GM12878 (cell line): ENCODE measurements around the gene SPTY2D1. TPM values are rescaled to one million over a fixed set of nuclear protein-coding genes. Genes with fewer than 3 reads are reported as not detected.

Source experiments
- ATAC-seq: fragments of 200-7000 bp; cut with Tn5 transposase; 3 replicates; pipeline ENCODE4 v1.9.1; 2020; ENCODE audit warnings: mild to moderate bottlenecking, moderate library complexity
- BruUV-seq: library from RNA; stranded (reverse); fragments of 400-500 nt; replicated peaks from 2 replicates; lab custom pipeline; 2021; lab: Mats Ljungman, UMichigan
- CTCF ChIA-PET: fragments of 300-600 bp; sonication (Branson Sonifier 250); formaldehyde crosslinking; extraction: SDS; loops from one replicate; lab custom pipeline; 2021; ENCODE audit warnings: inconsistent platforms; lab: Yijun Ruan, JAX
- POLR2A ChIA-PET: fragments of 350-600 bp; formaldehyde crosslinking; extraction: SDS; loops from one replicate; lab custom pipeline; 2021; ENCODE audit warnings: inconsistent platforms; lab: Charles Lee
- RAD21 ChIA-PET: fragments of 300-600 bp; sonication (Branson Sonifier 250); formaldehyde crosslinking; loops from one replicate; lab custom pipeline; 2023; ENCODE audit warnings: antibody characterized with exemption; ENCODE audit not compliant: unreplicated experiment; lab: Charles Lee
- SMC1A ChIA-PET: fragments of 300-600 bp; sonication (Branson Sonifier 250); formaldehyde crosslinking; loops from one replicate; lab custom pipeline; 2023; ENCODE audit not compliant: unreplicated experiment, uncharacterized antibody; lab: Charles Lee
- DNase-seq: peaks from one replicate; pipeline ENCODE4 v3.0.0-alpha.2; 2011; ENCODE audit warnings: low read depth, low spot score
- FAIRE-seq: peaks from 3 replicates; lab custom pipeline; 2011; peaks lifted over from hg19 to GRCh38; lab: Jason Lieb, UNC
- H2AFZ ChIP-seq: 2 replicates; pipeline ENCODE4 v1.6.0; 2011; ENCODE audit warnings: low read depth, low read length, control low read depth; ENCODE audit not compliant: control insufficient read depth
- H3K27ac ChIP-seq: 2 replicates; pipeline ENCODE4 v1.5.1; 2011; ENCODE audit warnings: control low read depth; ENCODE audit not compliant: control insufficient read depth, insufficient read depth
- H3K27me3 ChIP-seq, 2 experiments: replicated peaks in 1 of 2; 2 replicates each; pipeline versions ENCODE4 v1.6.0 to v1.6.1; 2011; ENCODE audit warnings: low read length in 1 of 2; ENCODE audit not compliant: control insufficient read depth in 2 of 2, insufficient read depth in 2 of 2
- H3K36me3 ChIP-seq, 2 experiments: 2 replicates each; pipeline ENCODE4 v1.5.1; 2011; ENCODE audit warnings: low read length in 1 of 2; ENCODE audit not compliant: control insufficient read depth in 2 of 2, insufficient read depth in 2 of 2
- H3K4me1 ChIP-seq: 2 replicates; pipeline ENCODE4 v1.6.1; 2011; ENCODE audit warnings: mild to moderate bottlenecking, low read length, moderate library complexity, mixed read lengths; ENCODE audit not compliant: control insufficient read depth, insufficient read depth
- H3K4me2 ChIP-seq: 2 replicates; pipeline ENCODE4 v1.6.0; 2011; ENCODE audit warnings: control low read depth; ENCODE audit not compliant: control insufficient read depth, insufficient read depth
- H3K4me3 ChIP-seq: fragments of 200-600 bp; sonication (generic); 2 replicates; pipeline ENCODE4 v1.5.1; 2016
- H3K79me2 ChIP-seq: 2 replicates; pipeline ENCODE4 v1.6.0; 2011; ENCODE audit warnings: low read length; ENCODE audit not compliant: control insufficient read depth, insufficient read depth
- H3K9ac ChIP-seq: 2 replicates; pipeline ENCODE4 v1.8.0; 2011; ENCODE audit warnings: low read length, control low read depth, mixed read lengths; ENCODE audit not compliant: control insufficient read depth, insufficient read depth
- H3K9me3 ChIP-seq: replicated peaks from 3 replicates; pipeline ENCODE4 v1.5.1; 2011; ENCODE audit warnings: mild to moderate bottlenecking, low read length; ENCODE audit not compliant: control insufficient read depth, insufficient read depth
- H4K20me1 ChIP-seq: 2 replicates; pipeline ENCODE4 v1.6.0; 2011; ENCODE audit not compliant: control insufficient read depth, insufficient read depth
- LARP7 ChIP-seq: fragments of 450-650 bp; IDR thresholded peaks from 2 replicates; pipeline ENCODE4 v1.6.1; 2017; ENCODE audit warnings: mild to moderate bottlenecking
- NFYA ChIP-seq: IDR thresholded peaks from 2 replicates; pipeline ENCODE4 v1.6.1; 2011; ENCODE audit warnings: low read depth, mild to moderate bottlenecking, low read length, improper control_type of control experiment, borderline replicate concordance
- PAX8 ChIP-seq: fragments of 450-650 bp; IDR thresholded peaks from 2 replicates; pipeline ENCODE4 v1.6.1; 2017; ENCODE audit warnings: mild to moderate bottlenecking, moderate library complexity
- POLR2A ChIP-seq: IDR thresholded peaks from 2 replicates; pipeline ENCODE4 v1.6.1; 2011; ENCODE audit warnings: low read depth, mild to moderate bottlenecking, low read length
- REST ChIP-seq: IDR thresholded peaks from 2 replicates; pipeline ENCODE4 v1.6.1; 2012; ENCODE audit warnings: mild to moderate bottlenecking, low read depth, low read length
- WGBS: methylation state at CpG from one replicate; pipeline ENCODE4 v1.1.6; 2016; ENCODE audit warnings: low lambda C conversion rate; ENCODE audit not compliant: insufficient replicate concordance, insufficient coverage; ENCODE audit errors: missing lambda C conversion rate; 5-methylcytosine and 5-hydroxymethylcytosine counted together
- in situ Hi-C: fragments of 300-500 bp; cut with MboI; formaldehyde crosslinking; loops from 9 replicates; pipeline ENCODE4 v1.14.3; 2018; ENCODE audit warnings: mixed read lengths
- intact Hi-C: fragments of 100-400 bp; cut with micrococcal nuclease; formaldehyde crosslinking; loops from one replicate; pipeline ENCODE4 v1.14.2; 2022; ENCODE audit not compliant: unreplicated experiment
- polyA plus RNA-seq, 11 experiments: library from polyadenylated mRNA; depleted of rRNA in 4 of 11; unstranded in 6 of 11; stranded (reverse) in 5 of 11; fragments of >200 nt; fragmentation: Nextera tagmentation in 4 of 11; fragmentation: Illumina TruSeq in 1 of 11; extraction: Ambion mirVana in 4 of 11; extraction: Trizol in 1 of 11; gene quantifications; 1 replicate in 1 of 11; 2 replicates in 10 of 11; pipeline versions ENCODE4 v1.2.1 to v1.2.3, GENCODE V29; 2011 to 2016; ENCODE audit warnings: inconsistent platforms in 2 of 11, missing spikeins in 2 of 11, low read depth in 1 of 11
- total RNA-seq, 4 experiments: library from RNA; depleted of rRNA in 3 of 4; stranded (reverse); fragments of >200 nt in 3 of 4; fragmentation: Illumina TruSeq in 1 of 4; extraction: Trizol in 1 of 4; gene quantifications; 2 replicates each; pipeline versions ENCODE4 v1.2.1 to v1.2.3, GENCODE V29; 2013 to 2021
- TF ChIP-seq, protein P1 (sequence below): fragments of 450-650 bp; IDR thresholded peaks from 2 replicates; pipeline ENCODE4 v1.6.1; 2016; ENCODE audit warnings: mild to moderate bottlenecking
- TF ChIP-seq, protein P2 (sequence below): fragments of 450-650 bp; formaldehyde crosslinking; IDR thresholded peaks from 2 replicates; pipeline ENCODE4 v1.5.0; 2022; ENCODE audit warnings: mild to moderate bottlenecking, missing genetic modification characterization

SPTY2D1 gene
- total and polyA plus RNA-seq, 10 of the 15 experiments (the other 5 are each of a cell fraction or from before 2014, with no cell fraction given) = 4.6 to 31.1 (median 15.5) TPM

DNA sequence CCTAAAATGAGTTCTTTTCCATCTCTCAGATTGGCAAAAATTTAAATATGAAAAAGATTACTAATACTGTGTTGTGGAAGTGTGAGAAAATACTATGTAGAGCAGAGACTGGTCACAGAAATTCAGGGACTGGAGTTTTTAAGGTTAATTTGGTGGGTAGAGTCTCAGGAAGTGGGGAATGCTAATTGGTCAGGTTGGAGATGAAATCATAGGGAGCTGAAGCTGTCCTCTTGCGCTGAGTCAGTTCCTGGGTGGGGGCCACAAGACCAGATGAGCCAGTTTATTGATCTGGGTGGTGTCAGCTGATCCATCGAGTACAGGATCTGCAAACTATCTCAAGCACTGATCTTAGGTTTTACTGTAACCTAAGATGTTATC is 35.1 kb upstream of the SPTY2D1 start:
- Histone ChIP-seq H3K27me3 (no peaks in the 10 kb centered on the region; a peak in 1 of 4 replicates), H3K9ac (no peak overlapping the region), H3K4me3 (no peak overlapping the region), H3K9me3 (no peaks in the 10 kb centered on the region), H3K4me1 (no peaks in the 10 kb centered on the region), H3K36me3 (no peaks in the 10 kb centered on the region), H3K27ac (no peak overlapping the region), H4K20me1 (no peaks in the 10 kb centered on the region), H3K79me2 (no peaks in the 10 kb centered on the region), H3K4me2 (no peak overlapping the region), H2AFZ (no peak overlapping the region)
- no peak for ATAC-seq
- ChIA-PET RAD21 (no interaction called here), POLR2A (no interaction called here), SMC1A (no interaction called here), CTCF (interaction anchor here (1.1 kb wide), 1 partner anchor 53 kb away, joined by 3 read pairs; no protein-coding TSS in a partner anchor)
- no peak for FAIRE-seq
- in situ Hi-C loops = no loop called here
- BruUV-seq = no TSS peak
- intact Hi-C loops = no loop called here
- 3% methylated on average over 2 of the region's 2 CpGs for WGBS
- no peak for TF ChIP-seq POLR2A
- TF ChIP-seq, protein P1, sequence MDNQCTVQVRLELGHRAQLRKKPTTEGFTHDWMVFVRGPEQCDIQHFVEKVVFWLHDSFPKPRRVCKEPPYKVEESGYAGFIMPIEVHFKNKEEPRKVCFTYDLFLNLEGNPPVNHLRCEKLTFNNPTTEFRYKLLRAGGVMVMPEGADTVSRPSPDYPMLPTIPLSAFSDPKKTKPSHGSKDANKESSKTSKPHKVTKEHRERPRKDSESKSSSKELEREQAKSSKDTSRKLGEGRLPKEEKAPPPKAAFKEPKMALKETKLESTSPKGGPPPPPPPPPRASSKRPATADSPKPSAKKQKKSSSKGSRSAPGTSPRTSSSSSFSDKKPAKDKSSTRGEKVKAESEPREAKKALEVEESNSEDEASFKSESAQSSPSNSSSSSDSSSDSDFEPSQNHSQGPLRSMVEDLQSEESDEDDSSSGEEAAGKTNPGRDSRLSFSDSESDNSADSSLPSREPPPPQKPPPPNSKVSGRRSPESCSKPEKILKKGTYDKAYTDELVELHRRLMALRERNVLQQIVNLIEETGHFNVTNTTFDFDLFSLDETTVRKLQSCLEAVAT = no peak
- TF ChIP-seq, protein P2, sequence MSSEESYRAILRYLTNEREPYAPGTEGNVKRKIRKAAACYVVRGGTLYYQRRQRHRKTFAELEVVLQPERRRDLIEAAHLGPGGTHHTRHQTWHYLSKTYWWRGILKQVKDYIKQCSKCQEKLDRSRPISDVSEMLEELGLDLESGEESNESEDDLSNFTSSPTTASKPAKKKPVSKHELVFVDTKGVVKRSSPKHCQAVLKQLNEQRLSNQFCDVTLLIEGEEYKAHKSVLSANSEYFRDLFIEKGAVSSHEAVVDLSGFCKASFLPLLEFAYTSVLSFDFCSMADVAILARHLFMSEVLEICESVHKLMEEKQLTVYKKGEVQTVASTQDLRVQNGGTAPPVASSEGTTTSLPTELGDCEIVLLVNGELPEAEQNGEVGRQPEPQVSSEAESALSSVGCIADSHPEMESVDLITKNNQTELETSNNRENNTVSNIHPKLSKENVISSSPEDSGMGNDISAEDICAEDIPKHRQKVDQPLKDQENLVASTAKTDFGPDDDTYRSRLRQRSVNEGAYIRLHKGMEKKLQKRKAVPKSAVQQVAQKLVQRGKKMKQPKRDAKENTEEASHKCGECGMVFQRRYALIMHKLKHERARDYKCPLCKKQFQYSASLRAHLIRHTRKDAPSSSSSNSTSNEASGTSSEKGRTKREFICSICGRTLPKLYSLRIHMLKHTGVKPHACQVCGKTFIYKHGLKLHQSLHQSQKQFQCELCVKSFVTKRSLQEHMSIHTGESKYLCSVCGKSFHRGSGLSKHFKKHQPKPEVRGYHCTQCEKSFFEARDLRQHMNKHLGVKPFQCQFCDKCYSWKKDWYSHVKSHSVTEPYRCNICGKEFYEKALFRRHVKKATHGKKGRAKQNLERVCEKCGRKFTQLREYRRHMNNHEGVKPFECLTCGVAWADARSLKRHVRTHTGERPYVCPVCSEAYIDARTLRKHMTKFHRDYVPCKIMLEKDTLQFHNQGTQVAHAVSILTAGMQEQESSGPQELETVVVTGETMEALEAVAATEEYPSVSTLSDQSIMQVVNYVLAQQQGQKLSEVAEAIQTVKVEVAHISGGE (CRISPR knock-in tag) = no peak
- TF ChIP-seq PAX8 = no peak
- TF ChIP-seq REST = no peak
- no peak for TF ChIP-seq LARP7
- no peak for TF ChIP-seq NFYA
- DNase-seq = no peak
